Hepatocyte (in vitro differentiated cells): ENCODE data around the gene SNX5.

ENCODE experiments used
- EZH2 ChIP-seq: fragments of 200-600 bp; sonication (generic); IDR thresholded peaks from 2 replicates; pipeline ENCODE4 v1.6.1; 2016; ENCODE audit warnings: antibody characterized with exemption, mild to moderate bottlenecking, borderline replicate concordance
- EZH2phosphoT487 ChIP-seq: fragments of 200-600 bp; sonication (generic); IDR thresholded peaks from one replicate; pipeline ENCODE4 v1.6.1; 2018; ENCODE audit warnings: antibody characterized with exemption, mild to moderate bottlenecking, low read depth, moderate library complexity; ENCODE audit not compliant: unreplicated experiment, severe bottlenecking
- TF ChIP-seq, protein P1 (sequence below): fragments of 200-600 bp; sonication (generic); IDR thresholded peaks from 2 replicates; pipeline ENCODE4 v1.5.1; 2016; ENCODE audit warnings: antibody characterized with exemption, mild to moderate bottlenecking; ENCODE audit not compliant: poor library complexity

DNA sequence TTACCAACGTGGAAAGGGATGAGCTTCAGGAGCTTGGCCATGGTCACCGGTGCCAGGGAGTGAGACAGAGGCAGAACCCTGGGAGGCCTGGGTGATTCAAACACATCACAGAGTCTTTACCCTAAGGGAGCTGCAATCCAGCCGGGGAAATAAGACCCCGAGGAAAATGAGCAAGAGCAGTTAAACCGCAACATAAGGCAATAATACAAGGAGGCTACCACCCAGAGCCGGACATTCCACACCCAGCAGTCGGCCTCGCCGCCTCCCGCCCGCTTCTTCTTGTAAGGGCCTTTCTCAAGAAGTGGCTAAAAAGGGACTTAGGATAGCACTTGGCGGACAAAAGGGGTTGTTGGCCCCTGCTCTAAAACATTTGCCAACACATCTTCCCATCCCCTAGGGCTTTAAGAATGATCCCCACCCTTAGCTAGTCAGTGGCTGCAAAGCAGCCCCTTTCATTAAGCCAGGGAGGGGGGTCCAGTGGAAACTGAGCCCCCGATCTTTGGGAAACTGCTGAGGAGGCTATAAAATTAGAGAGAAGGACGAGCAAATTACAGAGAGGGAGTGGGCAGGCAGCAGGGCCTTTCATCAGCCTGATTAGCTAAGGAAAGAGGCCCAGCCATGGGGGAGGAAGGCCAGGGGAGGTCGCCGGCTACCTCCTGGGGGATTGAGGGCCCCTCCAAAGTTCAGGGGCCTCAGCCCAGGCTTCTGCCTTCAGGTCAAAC lies 34.3 kb downstream of the SNX5 start:
- TF ChIP-seq, protein P1, sequence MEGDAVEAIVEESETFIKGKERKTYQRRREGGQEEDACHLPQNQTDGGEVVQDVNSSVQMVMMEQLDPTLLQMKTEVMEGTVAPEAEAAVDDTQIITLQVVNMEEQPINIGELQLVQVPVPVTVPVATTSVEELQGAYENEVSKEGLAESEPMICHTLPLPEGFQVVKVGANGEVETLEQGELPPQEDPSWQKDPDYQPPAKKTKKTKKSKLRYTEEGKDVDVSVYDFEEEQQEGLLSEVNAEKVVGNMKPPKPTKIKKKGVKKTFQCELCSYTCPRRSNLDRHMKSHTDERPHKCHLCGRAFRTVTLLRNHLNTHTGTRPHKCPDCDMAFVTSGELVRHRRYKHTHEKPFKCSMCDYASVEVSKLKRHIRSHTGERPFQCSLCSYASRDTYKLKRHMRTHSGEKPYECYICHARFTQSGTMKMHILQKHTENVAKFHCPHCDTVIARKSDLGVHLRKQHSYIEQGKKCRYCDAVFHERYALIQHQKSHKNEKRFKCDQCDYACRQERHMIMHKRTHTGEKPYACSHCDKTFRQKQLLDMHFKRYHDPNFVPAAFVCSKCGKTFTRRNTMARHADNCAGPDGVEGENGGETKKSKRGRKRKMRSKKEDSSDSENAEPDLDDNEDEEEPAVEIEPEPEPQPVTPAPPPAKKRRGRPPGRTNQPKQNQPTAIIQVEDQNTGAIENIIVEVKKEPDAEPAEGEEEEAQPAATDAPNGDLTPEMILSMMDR: no peak
- TF ChIP-seq EZH2 (no peak), EZH2phosphoT487 (no peak)
